Parathyroid adenoma (tissue), 2 donors: ENCODE results near the gene ARID3B.

Source experiments
- H2AFZ ChIP-seq: fragments of 300-600 bp; sonication (generic); one replicate; pipeline ENCODE4 v1.7.0; 2017; ENCODE audit warnings: antibody characterized with exemption, mild to moderate bottlenecking
- H3K27ac ChIP-seq: fragments of 300-600 bp; sonication (generic); one replicate; pipeline ENCODE4 v1.7.0; 2017
- H3K27me3 ChIP-seq: fragments of 300-600 bp; sonication (generic); one replicate; pipeline ENCODE4 v1.7.0; 2017; ENCODE audit warnings: low read length; ENCODE audit not compliant: control insufficient read depth, insufficient read depth
- H3K36me3 ChIP-seq: fragments of 300-600 bp; sonication (generic); one replicate; pipeline ENCODE4 v1.7.0; 2017; ENCODE audit warnings: low read length; ENCODE audit not compliant: control insufficient read depth, insufficient read depth
- H3K4me1 ChIP-seq: fragments of 300-600 bp; sonication (generic); one replicate; pipeline ENCODE4 v1.7.0; 2017; ENCODE audit warnings: control low read depth
- H3K4me2 ChIP-seq: fragments of 300-600 bp; sonication (generic); one replicate; pipeline ENCODE4 v1.7.0; 2017; ENCODE audit warnings: low read length
- H3K4me3 ChIP-seq: fragments of 300-600 bp; sonication (generic); one replicate; pipeline ENCODE4 v1.7.0; 2017; ENCODE audit warnings: low read depth, low read length
- H3K79me2 ChIP-seq: fragments of 300-600 bp; sonication (generic); one replicate; pipeline ENCODE4 v1.7.0; 2017; ENCODE audit warnings: control low read depth
- H3K9ac ChIP-seq: fragments of 300-600 bp; sonication (generic); one replicate; pipeline ENCODE4 v1.7.0; 2017; ENCODE audit warnings: mild to moderate bottlenecking
- H3K9me3 ChIP-seq: fragments of 300-600 bp; sonication (generic); one replicate; pipeline ENCODE4 v1.7.0; 2017; ENCODE audit warnings: low read length; ENCODE audit not compliant: control insufficient read depth
- CTCF ChIP-seq: fragments of 300-600 bp; sonication (generic); IDR thresholded peaks from one replicate; pipeline ENCODE4 v1.7.0; 2017; ENCODE audit warnings: antibody characterized with exemption, mild to moderate bottlenecking
- donor health status: primary hyperparathyroidism.

ARID3B gene

GRCh38 chr15:74540161-74540760, 759 bp upstream of the ARID3B start:
- Histone ChIP-seq H3K9me3 (no peaks in the 10 kb centered on the region), H3K4me3 (peak overlapping the region; percentile 70), H3K27me3 (no peaks in the 10 kb centered on the region), H3K27ac (peak overlapping the region; percentile 24), H3K36me3 (no peaks in the 10 kb centered on the region), H3K4me1 (peaks cover 4% of the 10 kb centered on the region), H3K79me2 (no peaks in the 10 kb centered on the region), H3K9ac (no peak overlapping the region), H3K4me2 (peak overlapping the region; percentile 98), H2AFZ (peak overlapping the region; percentile 69)
- no peak for TF ChIP-seq CTCF

GRCh38 chr15:74541494-74542165, 610 bp downstream of the ARID3B start:
- H3K9me3 ChIP-seq, result no peaks in the 10 kb centered on the region
- no peak overlapping the region for H3K9ac ChIP-seq
- no peaks in the 10 kb centered on the region for H3K27me3 ChIP-seq
- H3K27ac ChIP-seq, result no peak overlapping the region
- peak overlapping the region; percentile 62 for H3K4me2 ChIP-seq
- no peaks in the 10 kb centered on the region for H3K36me3 ChIP-seq
- H3K4me1 ChIP-seq, result peaks cover 13% of the 10 kb centered on the region
- peak overlapping the region; percentile 90 for H2AFZ ChIP-seq
- no peak for TF ChIP-seq CTCF
- peak overlapping the region; percentile 77 for H3K4me3 ChIP-seq
- H3K79me2 ChIP-seq, result no peaks in the 10 kb centered on the region

GRCh38 chr15:74542166-74543042, 1.4 kb downstream of the ARID3B start:
- Histone ChIP-seq H3K27ac (no peak overlapping the region), H3K4me3 (peak overlapping the region; percentile 77), H3K4me1 (peaks cover 14% of the 10 kb centered on the region), H3K27me3 (no peaks in the 10 kb centered on the region), H3K36me3 (no peaks in the 10 kb centered on the region), H3K79me2 (no peaks in the 10 kb centered on the region), H3K9ac (no peak overlapping the region), H2AFZ (no peak overlapping the region), H3K9me3 (no peaks in the 10 kb centered on the region), H3K4me2 (peak overlapping the region; percentile 62)
- no peak for TF ChIP-seq CTCF

- H3K4me2 ChIP-seq, result no peak overlapping the region
- no peak for TF ChIP-seq CTCF
- H3K79me2 ChIP-seq, result no peaks in the 10 kb centered on the region
- H3K9me3 ChIP-seq, result no peaks in the 10 kb centered on the region
- H3K36me3 ChIP-seq, result no peaks in the 10 kb centered on the region
- H3K9ac ChIP-seq, result no peak overlapping the region
- H3K4me3 ChIP-seq, result no peak overlapping the region
- H3K27me3 ChIP-seq, result no peaks in the 10 kb centered on the region
- H3K4me1 ChIP-seq, result peaks cover 14% of the 10 kb centered on the region
- H2AFZ ChIP-seq, result no peak overlapping the region
- H3K27ac ChIP-seq, result no peak overlapping the region
These were observed 2.0 kb downstream of the ARID3B start for GRCh38 chr15:74543043-74543422.
